WI38 (cell line): ENCODE measurements around the gene WDR46.
A peak's percentile ranks its signal among the peaks of the same experiment; 100 is the strongest.

Source experiments
- H3K4me3 ChIP-seq: 2 replicates; pipeline ENCODE4 v1.5.1; 2011; ENCODE audit warnings: low read depth, mild to moderate bottlenecking, control low read depth, low read length
- CTCF ChIP-seq: IDR thresholded peaks from 2 replicates; pipeline ENCODE4 v1.5.1; 2012; ENCODE audit warnings: low read depth, mild to moderate bottlenecking, control low read depth, low read length

The WDR46 gene

GRCh38 chr6:33317669-33318425 lies 28.8 kb upstream of the WDR46 start, which contains the start of gene ZBTB22:
Gene ZBTB22 (minus strand): TSS chr6:33317744. CDS start chr6:33316916, 828 bp downstream.
- no peak for TF ChIP-seq CTCF
- H3K4me3 ChIP-seq: peak within 1 kb of the TSS; percentile 64

- peak overlapping the region; percentile 64 for H3K4me3 ChIP-seq
- no peak for TF ChIP-seq CTCF
Observed at GRCh38 chr6:33317419-33317668, 28.3 kb upstream of the WDR46 start.

GRCh38 chr6:33316603-33317418 lies 27.8 kb upstream of the WDR46 start:
- no peak for TF ChIP-seq CTCF

DNA sequence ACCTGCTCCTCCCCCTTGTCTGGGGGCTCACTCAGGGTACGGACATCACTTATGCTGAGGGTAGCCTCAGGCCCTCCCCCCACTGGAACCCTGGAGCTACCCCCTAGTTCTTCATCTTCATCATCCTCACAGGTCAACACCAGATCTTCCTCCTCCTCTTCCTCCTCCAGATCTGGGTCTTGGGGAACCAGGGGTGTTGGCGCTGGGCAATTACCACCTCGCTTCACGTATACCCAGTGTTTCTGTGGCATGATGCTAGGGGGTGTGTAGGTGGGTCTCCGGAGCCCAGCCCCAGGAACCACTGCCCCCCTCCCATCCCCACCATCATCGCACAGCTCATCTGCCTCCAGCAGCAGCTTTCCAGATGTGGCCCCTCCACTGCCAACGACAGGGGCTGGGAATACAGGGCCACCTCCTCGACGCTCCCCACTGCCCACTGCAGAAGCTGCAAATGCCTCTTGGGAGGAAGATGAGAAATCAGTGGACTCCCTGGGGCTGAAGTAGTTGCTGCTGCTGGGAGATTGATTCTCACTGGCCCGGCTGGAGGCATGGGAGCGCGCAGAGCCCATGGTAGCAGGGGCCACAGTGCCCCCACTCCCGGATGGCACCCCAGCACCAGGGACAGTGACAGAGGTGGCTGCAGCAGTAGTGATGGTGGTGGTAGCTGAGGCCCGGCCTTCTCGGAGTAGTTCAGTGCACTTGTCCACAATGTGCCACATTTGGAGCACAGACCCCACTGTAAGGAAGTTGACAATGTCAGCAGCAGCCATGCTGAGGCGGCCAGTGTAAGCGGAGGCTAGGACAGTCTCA lies 27.0 kb upstream of the WDR46 start:
- no peak overlapping the region for H3K4me3 ChIP-seq
- no peak for TF ChIP-seq CTCF

More at GRCh38 chr6:33316603-33317418, 27.8 kb upstream of the WDR46 start:
- H3K4me3 ChIP-seq: peak overlapping the region; percentile 52

GRCh38 chr6:33314943-33315792 lies 26.1 kb upstream of the WDR46 start:
- TF ChIP-seq CTCF: no peak
- peak overlapping the region; percentile 87; the same call in 1 of the 2 replicates for H3K4me3 ChIP-seq

- H3K4me3 ChIP-seq: peak overlapping the region; percentile 87
- TF ChIP-seq CTCF: no peak
Observed at GRCh38 chr6:33314515-33314942, 25.5 kb upstream of the WDR46 start.
